Kasumi-1 (cell line): ENCODE measurements around the gene TNFSF13B.
"Not testable (repeated sequence)": the region's sequence is repeated elsewhere in the genome, so short reads cannot be mapped to it uniquely, and the experiment has no call there.

Experiments used
- DNase-seq, 2 experiments: peaks; one replicate each; lab custom pipeline; 2025; lab: John Stamatoyannopoulos, UW

TNFSF13B gene

GRCh38 chr13:108269601-108270328, at the start of gene TNFSF13B:
Gene TNFSF13B, plus strand, starts transcription at chr13:108269718. Its CDS starts 178 bp downstream, at chr13:108269896.
- peak; percentile 62 to 84 for DNase-seq

- no peak for DNase-seq
These were observed 49.5 kb upstream of the TNFSF13B start for GRCh38 chr13:108220041-108220440.

GRCh38 chr13:108223687-108224503, 45.6 kb upstream of the TNFSF13B start:
- DNase-seq = no peak

GRCh38 chr13:108225440-108225839, 44.1 kb upstream of the TNFSF13B start:
- no peak for DNase-seq

- no peak for DNase-seq
These were observed 43.3 kb upstream of the TNFSF13B start for GRCh38 chr13:108226184-108226583.

- DNase-seq = peak; percentile 59 to 73
These were observed 41.8 kb upstream of the TNFSF13B start for GRCh38 chr13:108227651-108228272.

GRCh38 chr13:108230377-108230776, 39.1 kb upstream of the TNFSF13B start:
- DNase-seq = no peak

- DNase-seq = no peak
These were observed 20.4 kb upstream of the TNFSF13B start for GRCh38 chr13:108249150-108249549.

- DNase-seq = no peak
These were observed 12.3 kb upstream of the TNFSF13B start for GRCh38 chr13:108257248-108257647.

GRCh38 chr13:108263621-108264355, 5.7 kb upstream of the TNFSF13B start:
- no peak for DNase-seq

- DNase-seq = peak; percentile 80 to 81
These were observed 3.1 kb upstream of the TNFSF13B start for GRCh38 chr13:108266321-108266990.

- DNase-seq = peak; percentile 50 to 75
These were observed 2.2 kb upstream of the TNFSF13B start for GRCh38 chr13:108267347-108267746.

- not testable (repeated sequence) for DNase-seq
These were observed 1.7 kb upstream of the TNFSF13B start for GRCh38 chr13:108267855-108268254.

GRCh38 chr13:108268466-108269112, 929 bp upstream of the TNFSF13B start:
- no peak for DNase-seq

GRCh38 chr13:108270442-108270841, 924 bp downstream of the TNFSF13B start:
- peak; percentile 58 to 59 for DNase-seq

- DNase-seq = peak in 1 of 2 experiments; percentile 35
These were observed 2.8 kb downstream of the TNFSF13B start for GRCh38 chr13:108272333-108272732.

- DNase-seq = no peak
These were observed 4.1 kb downstream of the TNFSF13B start for GRCh38 chr13:108273429-108274118.

- no peak for DNase-seq
These were observed 5.2 kb downstream of the TNFSF13B start for GRCh38 chr13:108274718-108275117.

GRCh38 chr13:108276060-108276459, 6.5 kb downstream of the TNFSF13B start:
- no peak for DNase-seq

GRCh38 chr13:108278466-108278865, 8.9 kb downstream of the TNFSF13B start:
- no peak for DNase-seq
